Tibial nerve (tissue), 4 donors: Measurements from ENCODE around the gene GPR35.

Source experiments
- CTCF ChIP-seq, 5 experiments: fragments of 200-600 bp in 3 of 5; fragments of 450-650 bp in 2 of 5; sonication (generic) in 3 of 5; IDR thresholded peaks; one replicate each; pipeline ENCODE4 v1.5.1; 2016 to 2019; ENCODE audit warnings: antibody characterized with exemption in 5 of 5, mild to moderate bottlenecking in 3 of 5, moderate library complexity in 2 of 5
- EP300 ChIP-seq, 2 donors: sonication (generic); formaldehyde crosslinking; IDR thresholded peaks; one replicate each; pipeline ENCODE4 v1.6.1; 2017; ENCODE audit warnings: antibody characterized with exemption in 2 of 2, mild to moderate bottlenecking in 1 of 2
- POLR2A ChIP-seq, 2 donors: fragments of 450-650 bp; IDR thresholded peaks; one replicate each; pipeline ENCODE4 v1.6.1; 2017; ENCODE audit warnings: antibody characterized with exemption in 2 of 2, mild to moderate bottlenecking in 2 of 2, moderate library complexity in 2 of 2

- TF ChIP-seq CTCF (IDR thresholded peaks at IDR 0.05), result no peak
- TF ChIP-seq POLR2A (IDR thresholded peaks at IDR 0.05), result no peak
- no peak for TF ChIP-seq EP300 (IDR thresholded peaks at IDR 0.05)
These were observed 42.5 kb upstream of the GPR35 start for GRCh38 chr2:240582781-240583180.
